ENCODE data around the gene HDAC1.

HDAC1 gene

DNA sequence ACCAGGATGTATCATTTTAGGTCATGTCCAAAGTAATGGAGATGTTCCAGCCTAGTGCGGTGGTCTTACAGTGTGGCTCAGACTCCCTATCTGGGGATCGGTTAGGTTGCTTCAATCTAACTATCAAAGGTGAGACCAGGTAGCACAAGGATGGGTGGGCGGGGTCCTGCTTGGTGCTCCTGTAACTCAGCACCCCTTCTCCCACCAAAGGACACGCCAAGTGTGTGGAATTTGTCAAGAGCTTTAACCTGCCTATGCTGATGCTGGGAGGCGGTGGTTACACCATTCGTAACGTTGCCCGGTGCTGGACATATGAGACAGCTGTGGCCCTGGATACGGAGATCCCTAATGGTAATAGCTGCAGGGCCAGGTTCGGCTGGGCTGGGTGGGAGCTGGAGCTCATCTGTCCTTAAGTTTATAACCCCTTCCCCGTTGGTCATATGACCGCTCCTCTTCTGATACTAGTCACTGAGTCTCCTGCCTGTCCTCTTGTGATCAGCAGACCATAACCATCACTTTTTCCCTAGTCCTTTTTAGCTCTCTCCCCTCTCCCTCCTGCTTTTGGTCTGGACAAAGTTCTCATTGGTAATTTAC lies 38.8 kb downstream of the HDAC1 start:
- DNase-seq (ENCODE audit: low spot score): no peak

DNA sequence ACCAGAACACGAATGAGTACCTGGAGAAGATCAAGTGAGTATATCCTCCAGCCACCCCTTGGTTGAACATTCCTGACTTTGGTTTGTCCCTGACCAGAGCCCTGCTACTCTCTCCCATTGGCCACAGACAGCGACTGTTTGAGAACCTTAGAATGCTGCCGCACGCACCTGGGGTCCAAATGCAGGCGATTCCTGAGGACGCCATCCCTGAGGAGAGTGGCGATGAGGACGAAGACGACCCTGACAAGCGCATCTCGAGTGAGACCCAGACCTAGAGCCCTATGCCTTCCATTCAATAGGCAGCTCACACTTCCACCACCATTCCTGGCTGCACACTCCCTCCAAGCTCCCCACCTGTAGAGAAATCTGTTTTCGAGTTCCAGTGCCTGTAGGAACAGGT lies 39.7 kb downstream of the HDAC1 start:
- no peak for DNase-seq (ENCODE audit: low spot score)

DNA sequence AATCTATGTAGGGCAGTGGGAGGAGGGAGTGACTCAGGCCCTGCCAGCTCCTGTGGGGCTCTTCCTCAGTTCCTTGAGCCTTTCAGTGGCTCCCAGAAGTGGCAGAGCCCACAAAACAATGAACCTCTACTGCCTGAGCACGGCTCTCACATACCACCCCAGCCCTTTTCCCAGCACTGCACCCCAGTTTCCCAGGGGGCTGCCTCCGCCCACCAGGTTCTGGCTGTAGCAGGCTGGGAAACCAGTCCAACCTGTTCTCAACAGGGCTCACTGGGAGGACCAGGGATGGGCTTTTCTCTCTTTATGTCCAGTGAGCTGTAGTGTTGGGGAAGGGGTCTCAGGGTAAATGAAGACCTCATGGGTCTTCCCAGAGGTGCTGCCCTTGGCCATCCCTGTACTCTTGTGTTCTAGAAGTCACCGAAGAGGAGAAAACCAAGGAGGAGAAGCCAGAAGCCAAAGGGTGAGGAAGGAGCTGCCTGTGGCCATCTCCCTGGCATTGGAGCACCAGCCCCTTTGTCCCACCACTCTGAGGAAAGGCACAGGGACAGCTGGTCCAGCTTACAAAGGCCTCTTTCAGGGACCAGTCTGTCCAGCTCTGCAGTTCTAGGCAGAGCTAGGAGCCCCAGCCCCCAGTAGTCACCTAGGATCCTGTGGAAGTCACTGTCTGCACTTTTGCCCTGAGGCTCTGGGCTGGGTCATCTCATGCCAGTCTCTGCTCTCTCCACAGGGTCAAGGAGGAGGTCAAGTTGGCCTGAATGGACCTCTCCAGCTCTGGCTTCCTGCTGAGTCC lies 40.6 kb downstream of the HDAC1 start:
- DNase-seq (ENCODE audit: low spot score): no peak

DNA sequence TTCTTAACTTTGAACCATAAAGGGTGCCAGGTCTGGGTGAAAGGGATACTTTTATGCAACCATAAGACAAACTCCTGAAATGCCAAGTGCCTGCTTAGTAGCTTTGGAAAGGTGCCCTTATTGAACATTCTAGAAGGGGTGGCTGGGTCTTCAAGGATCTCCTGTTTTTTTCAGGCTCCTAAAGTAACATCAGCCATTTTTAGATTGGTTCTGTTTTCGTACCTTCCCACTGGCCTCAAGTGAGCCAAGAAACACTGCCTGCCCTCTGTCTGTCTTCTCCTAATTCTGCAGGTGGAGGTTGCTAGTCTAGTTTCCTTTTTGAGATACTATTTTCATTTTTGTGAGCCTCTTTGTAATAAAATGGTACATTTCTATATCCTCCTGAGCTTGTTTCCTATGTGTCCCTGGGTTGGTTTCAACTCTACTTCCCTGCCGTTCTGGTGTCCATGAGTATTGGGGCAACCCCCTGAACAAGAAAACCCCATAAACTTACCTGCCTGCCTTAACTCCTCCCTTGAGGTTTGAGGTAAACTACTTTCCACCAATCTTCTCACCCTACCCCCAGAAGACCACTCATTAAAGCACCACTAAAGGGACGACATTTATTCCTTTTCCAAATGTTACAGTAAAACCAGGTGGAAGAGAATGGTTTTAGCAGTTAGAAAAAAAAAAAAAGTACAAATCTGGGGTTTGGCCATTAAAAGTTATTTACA lies 41.5 kb downstream of the HDAC1 start:
- DNase-seq (ENCODE audit: low spot score): no peak

DNA sequence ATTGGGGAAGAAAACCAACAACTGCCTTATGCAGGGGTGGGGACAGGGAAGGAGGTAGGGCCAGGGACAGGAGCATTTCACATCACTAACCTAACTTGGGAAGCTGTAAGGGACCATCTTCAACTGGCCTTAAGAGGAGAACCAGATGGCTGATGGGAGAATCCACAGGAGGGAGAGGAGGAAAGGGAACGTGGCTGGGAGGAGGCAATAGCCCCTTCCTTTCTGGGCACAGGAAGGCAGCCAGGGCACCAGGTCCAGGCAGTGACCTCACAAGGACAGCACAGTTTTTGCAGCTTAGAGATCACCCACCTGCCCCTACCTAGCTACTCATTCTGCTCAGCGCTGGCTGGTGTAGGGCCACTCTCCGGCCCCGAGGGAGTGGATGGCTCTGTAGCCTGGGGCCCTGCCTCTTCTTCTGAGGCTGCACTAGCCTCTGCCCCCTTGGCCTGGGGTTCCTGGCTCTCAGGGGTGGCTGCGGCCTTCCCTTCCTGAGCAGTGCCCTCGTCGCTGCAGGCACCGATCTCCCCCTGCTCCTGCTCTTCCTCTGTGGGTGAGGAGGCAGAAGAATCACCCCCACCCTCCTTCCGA lies 42.5 kb downstream of the HDAC1 start:
- no peak for DNase-seq (ENCODE audit: low spot score)

DNA sequence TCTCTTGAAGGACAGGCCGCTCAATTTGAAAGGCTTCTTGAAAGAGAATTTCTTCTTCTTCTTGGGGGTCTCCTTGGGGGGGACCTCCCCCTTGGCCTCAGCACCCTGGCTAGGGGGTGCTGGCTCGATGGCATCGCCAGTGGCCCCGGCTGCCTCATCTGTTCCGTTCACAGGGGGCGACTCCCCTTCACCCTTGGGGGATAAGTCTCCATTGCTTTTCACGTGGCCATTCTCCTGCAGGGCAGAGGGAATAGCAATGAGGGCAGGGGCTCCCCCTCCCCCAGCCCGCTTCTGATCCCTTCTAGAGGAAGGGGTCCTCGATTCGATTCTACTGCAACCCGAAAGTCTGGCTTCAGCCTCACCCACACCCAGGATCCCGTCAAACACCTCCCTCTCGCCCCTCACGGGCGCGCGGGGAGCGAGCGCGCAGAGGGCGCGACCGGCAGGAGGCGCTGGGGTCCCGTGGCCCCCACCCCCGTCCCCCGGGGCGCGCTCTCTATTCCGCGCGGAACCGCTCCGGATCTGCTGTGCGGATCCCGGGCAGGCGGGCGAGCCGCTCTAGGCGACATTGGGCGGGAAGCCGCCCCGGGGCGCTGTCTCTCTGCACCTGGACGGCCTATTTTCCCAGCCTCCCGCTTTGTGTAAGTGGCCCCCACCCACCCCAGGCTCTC lies 43.1 kb downstream of the HDAC1 start:
- no peak for DNase-seq (ENCODE audit: low spot score)

DNA sequence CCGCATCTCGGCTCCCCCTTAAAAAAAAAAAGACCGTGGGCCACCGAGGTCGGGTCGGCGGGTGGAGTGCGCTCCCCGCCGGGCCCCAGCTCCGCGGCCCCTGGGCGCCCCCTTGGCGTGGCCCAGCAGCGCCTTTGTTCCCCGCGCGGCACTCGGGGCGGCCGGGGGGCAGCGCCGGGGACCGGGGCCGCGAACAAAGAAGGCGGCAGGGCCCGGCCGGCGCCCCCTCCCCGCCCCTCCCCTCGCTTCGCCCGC lies 43.6 kb downstream of the HDAC1 start:
- DNase-seq (ENCODE audit: low spot score): no peak

DNA sequence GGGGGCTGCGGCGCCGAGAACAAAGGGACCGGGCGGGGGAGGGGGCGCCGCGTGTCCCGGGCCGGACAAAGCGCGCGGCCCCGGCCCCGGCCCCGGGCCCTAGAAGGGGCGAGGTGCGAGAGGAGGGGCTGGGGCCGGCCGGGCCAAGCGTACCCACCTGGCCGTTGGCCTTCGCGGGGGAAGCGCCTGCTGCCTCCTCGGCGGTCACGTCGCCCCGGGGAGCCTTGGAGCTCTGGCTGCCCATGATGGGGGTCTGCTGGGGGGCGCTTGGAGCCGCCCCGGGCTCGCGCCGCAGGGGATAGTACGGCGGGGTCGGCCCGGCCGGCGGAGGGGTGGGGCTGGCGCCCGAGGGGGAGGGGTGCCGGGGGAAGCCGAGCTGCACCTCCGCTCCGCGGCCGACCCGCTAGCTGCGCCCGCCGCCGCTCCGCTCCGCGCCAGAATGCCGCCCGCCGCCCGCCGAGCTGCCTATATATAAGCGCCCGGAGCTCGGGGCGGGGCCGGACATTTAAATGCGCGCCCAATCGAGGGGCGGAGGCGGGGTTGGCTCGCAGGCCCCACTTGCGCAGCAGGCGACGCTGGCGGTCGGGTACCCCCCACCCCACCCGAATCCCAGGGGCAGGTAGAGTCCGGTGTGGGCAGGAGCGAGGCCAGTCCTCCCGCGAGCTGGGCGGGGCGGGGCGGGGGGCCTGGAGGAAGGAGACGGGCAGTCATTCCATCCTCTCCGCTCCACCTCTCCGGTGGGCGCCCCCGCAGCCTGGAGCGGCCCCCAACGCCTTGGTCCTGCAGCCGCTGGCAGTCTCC lies 44.1 kb downstream of the HDAC1 start, which contains the start of gene MARCKSL1:
TSS of gene MARCKSL1 (minus strand) at position 444 of the 801 bp plus-strand sequence. CDS start at position 244, 200 bp downstream.
- no peak for DNase-seq (ENCODE audit: low spot score)

DNA sequence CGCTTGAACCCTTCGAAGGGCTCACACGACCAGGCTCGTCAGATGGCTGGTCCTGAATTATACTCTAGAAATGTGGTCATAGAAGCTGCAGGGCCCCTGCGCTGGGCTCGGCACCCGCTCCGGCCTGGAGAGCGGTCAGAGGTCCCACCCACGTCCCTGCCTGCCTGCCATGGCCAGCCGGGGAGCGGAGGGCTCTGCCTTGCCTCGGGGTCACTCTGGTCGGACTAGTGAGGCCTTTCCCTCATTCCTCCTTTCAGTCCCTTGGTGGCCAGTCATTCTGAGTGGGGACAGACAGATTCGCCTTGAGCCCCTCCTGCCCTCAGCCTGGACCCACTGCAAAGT lies 44.7 kb downstream of the HDAC1 start:
- no peak for DNase-seq (ENCODE audit: low spot score)

DNA sequence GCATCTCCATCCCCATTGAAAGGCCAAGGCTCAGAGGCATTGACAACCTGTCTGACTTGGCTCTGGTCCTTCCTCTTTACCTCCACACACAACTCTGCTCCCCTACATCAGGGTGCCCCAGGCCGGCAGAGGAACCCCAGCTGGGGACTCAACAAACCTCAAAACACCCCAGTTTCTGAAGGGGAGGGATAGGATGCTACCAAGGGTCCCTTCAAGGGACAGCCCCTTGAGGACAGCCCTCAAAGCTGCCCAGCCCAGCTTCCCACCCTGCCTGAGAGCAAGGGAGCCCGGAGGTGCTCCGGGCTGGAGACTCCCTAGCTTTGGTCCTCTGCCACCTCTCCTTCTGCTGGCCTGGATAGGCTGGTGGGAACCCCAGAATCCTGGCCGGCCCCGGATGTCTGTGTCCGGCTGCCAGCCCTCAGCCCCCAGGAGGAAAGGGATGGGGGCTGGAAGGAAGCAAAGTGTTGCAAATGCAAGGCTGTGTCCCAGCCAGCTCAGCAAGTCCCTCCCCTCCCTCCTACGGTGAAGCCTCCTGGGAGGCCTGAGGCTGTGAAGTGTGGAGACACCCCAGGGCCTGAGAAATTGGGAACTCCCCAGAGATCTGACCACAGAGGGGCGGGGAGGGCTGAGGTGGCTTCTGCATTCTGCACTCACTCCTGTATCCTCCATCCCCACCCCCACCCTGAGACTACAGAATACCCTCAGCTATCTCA lies 45.2 kb downstream of the HDAC1 start:
- DNase-seq (ENCODE audit: low spot score): no peak

DNA sequence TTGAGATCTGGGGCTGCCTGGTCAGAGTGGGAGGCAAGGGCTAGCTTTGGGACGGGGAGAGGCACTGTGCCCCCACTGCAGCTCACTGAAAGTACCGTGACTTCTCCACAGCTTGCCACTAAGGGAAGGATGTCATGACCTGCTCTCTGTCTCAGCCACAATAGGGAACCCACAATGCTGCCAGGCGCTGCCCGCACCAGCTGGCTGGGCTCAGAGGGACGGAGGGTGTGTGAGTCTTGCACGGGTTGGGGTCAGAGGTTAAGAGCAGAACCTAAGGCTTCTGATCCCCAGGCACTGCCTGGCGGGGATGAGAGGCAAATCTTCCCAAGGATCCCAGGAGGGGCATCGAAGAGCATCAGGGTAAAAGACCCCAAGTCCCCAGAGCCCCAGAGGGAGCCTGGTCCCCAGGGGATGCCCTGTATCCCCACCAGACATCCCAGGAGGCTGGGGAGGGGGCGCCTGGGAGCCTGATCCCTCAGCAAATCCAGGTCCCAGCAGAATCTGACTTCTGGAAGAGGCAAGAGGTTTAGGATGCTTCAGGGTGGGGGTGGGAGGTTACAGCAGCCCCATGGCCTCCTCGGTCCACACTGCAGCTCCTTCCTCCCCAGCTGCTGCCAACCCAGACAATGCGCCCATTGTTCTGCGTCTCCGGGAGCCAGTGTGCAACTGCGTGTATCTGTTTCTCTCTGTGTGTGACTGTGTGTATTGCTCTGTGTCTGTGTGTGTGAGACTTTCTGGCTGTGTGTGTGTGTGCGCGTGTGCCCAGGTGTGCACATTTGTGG lies 46.2 kb downstream of the HDAC1 start:
- DNase-seq (ENCODE audit: low spot score): no peak

DNA sequence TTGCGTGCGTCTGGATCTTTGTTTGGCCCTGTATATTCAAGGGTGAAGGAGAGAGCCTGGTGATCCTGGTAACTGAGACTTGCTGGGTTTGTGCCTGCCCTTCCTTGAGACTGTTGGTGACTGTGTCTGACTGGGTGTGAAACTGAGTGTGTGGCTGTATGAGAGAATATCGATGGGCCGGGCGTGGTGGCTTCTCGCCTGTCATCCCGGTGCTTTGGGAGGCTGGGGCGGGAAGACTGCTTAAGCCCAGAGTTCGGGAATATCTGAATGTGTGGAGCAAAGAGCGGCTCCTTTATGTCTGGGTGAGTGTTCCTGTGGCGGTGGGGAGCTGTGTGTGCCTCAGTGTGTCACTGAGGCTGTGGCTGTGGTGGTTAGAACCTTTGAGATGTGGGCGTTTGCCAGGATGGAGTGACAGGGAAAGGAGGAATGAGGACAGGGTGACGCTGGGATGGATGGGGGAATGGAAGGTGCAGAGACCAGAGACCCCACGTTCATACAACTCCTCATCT lies 46.8 kb downstream of the HDAC1 start:
- DNase-seq (ENCODE audit: low spot score): no peak

DNA sequence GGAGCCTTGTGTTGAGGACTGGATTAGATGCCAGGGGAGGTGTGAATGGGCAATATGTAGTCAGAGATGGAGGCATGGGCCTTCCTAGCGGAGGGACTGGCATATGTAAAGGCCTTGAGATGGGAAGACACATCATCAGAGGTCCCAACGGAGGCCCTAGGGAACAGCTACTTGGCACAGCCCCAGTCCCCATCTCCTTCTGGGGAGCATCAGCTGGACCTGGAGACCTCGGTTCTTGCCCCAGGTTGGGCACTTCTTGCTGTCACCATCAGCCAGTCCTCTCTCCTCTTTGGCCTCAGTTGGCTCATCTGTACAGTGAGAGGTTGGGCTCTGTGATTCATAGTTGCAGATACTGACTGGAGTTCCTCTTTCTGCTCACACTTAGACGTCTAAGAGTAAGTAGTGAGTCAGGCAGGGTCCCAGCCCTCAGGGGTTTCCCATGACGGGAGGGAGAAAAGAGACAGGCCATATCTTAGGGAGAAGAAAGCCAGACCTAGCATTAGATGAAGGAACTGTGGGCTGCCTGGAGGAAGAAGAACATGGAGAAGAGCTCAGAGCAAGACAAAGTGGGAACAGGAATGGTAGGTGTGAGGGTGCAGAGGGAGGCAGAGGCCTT lies 47.6 kb downstream of the HDAC1 start:
- DNase-seq (ENCODE audit: low spot score): no peak

DNA sequence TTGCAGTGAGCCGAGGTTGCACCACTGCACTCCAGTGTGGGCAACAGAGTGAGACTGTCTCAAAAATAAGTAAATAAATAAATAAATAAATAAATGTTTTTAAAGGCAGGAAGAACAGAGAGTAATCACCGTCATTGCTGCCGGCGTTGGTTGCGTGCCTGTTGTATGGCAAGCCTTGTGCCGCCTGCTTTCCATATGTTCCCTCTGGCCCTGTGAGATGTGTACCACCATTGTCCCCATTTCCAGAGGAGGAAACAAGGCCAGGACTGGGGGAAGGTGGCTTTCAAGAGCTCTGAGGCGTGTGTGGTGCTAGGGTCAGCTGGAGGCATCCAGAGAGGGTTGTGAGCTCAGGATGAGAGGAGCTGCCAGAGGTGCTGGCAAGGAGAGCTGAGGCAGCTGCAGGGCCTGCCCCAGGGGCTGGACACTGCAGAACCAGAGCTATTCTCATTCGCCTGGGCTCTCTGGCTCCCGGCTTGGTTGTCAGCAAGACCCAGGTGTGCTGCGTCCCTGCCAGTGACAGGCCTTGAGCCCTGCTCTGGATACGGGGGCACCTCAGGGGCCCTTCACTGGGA lies 49.4 kb downstream of the HDAC1 start:
- DNase-seq (ENCODE audit: low spot score): no peak

DNA sequence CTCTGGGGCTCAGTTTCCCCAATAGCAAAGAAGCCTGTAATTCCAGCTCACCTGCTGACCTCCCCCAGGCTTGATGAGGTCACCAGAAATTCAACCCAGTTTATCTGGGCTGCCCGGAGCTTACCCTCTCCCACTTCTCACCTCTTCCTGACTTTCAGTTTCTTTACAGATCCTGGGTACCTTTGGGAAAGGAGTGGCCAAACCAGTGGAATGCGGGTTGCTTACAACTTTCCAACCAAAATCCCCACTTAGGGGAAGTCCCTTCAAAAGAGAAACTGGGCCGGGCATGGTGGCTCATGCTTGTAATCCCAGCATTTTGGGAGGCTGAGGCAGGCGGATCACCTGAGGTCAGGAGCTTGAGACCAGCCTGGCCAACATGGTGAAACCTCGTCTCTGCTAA lies 50.1 kb downstream of the HDAC1 start:
- no peak for DNase-seq (ENCODE audit: low spot score)

DNA sequence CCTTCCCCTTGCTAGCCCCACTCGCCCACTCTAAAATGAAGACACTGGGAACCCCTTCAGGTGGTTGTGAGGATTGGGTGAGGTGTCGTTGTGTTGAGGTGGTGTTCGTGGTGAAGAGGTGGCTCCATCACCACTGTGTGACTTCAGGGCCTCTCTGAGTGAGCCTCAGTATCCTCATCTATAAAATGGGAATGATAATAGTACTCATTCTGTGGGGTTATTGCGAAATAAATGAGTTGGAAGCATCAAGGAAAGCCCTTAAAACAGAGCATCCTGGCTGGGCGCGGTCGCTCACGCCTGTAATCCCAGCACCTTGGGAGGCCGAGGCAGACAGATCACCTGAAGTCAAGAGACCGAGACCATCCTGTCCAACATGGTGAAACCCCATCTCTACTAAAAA lies 50.8 kb downstream of the HDAC1 start:
- no peak for DNase-seq (ENCODE audit: low spot score)

DNA sequence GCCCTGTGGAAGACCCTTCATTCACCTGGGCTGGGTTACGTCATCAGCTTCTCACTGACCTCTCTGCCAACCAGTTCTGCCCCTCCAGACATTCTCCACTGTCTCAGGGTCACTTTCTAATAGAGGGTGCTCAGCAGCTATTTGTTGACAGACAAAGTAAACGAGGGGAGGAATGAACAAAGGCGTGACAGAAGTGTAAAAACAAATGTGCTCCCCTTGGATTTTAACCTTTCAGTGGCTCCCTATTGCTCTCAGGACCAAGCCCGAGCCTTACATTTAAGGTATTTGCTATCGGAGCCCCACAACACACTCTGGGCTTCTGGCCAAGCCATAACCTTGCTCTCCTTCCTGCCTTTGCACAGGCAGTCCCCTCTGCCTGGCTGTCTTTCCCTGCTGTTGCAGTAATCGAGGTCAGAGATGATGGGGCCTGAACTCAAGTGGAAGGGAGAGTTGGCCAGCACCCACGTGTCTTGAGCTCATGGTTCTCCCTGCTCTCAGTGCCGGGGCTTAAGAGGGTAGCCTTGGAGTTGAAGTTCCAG lies 53.5 kb downstream of the HDAC1 start:
- DNase-seq (ENCODE audit: low spot score): no peak

DNA sequence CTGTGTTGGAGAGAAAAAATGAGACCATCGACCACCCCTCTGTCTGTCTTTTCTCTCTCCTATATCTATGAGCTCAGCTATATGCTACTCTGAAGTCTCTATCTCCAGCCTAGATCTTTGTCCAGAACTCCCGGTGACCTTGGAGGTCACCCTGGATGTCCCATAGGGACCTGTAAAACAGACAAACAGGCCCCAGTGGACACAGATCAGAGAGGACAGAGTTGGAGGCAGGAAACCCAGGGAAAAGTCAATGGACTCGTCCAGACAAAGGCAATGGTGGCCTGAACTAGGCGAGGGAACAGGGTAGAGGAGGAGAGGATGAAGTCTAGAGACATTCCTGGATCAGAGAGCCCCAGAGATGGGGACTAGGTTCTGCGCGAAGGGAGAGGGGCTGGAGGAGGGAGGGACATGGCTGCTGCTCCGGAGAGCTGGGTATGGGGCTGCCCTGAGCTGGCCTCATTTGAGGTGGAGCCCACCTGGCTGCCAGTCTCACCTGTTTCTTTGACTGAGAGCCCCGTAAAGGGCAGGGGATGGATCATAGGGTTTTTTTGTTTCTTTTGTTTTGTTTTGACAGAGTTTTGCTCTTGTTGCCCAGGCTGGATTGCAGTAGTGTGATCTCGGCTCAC lies 54.8 kb downstream of the HDAC1 start:
- no peak for DNase-seq (ENCODE audit: low spot score)
